Naive B cell (primary cell): ENCODE results near the gene AK5. TPM values are rescaled to one million over a fixed set of nuclear protein-coding genes. Genes with fewer than 3 reads are reported as not detected.
A peak's percentile ranks its signal among the peaks of the same experiment; 100 is the strongest.
"Not testable (repeated sequence)": the region's sequence is repeated elsewhere in the genome, so short reads cannot be mapped to it uniquely, and the experiment has no call there.

Experiments
- ATAC-seq, 2 donors: fragments of 150-1000 bp; cut with Tn5 transposase; 2 replicates each; pipeline ENCODE4 v1.10.0; 2021; ENCODE audit warnings: low read depth in 2 of 2, mild to moderate bottlenecking in 2 of 2, moderate library complexity in 2 of 2
- DNase-seq: peaks from one replicate; pipeline ENCODE4 v3.0.0; 2022
- H3K27ac Mint-ChIP-seq, 6 donors: one replicate each; pipeline ENCODE4 v1.8.0; 2020 to 2022; ENCODE audit warnings: mild to moderate bottlenecking in 6 of 6, mixed read lengths in 6 of 6, moderate library complexity in 5 of 6, inconsistent platforms in 2 of 6
- H3K27me3 Mint-ChIP-seq, 3 donors: one replicate each; pipeline ENCODE4 v1.8.0; 2021 to 2022; ENCODE audit warnings: mixed read lengths in 3 of 3, mild to moderate bottlenecking in 1 of 3
- H3K36me3 Mint-ChIP-seq, 2 donors: one replicate each; pipeline ENCODE4 v1.8.0; 2020 to 2022; ENCODE audit warnings: mixed read lengths in 2 of 2, inconsistent platforms in 1 of 2, mild to moderate bottlenecking in 1 of 2
- H3K4me1 Mint-ChIP-seq, 3 donors: one replicate each; pipeline ENCODE4 v1.8.0; 2020 to 2022; ENCODE audit warnings: mixed read lengths in 3 of 3, inconsistent platforms in 1 of 3, mild to moderate bottlenecking in 1 of 3, moderate library complexity in 1 of 3
- H3K4me3 Mint-ChIP-seq, 8 donors: one replicate each; pipeline ENCODE4 v1.8.0; 2020 to 2022; ENCODE audit warnings: mild to moderate bottlenecking in 8 of 8, mixed read lengths in 8 of 8, moderate library complexity in 8 of 8, inconsistent platforms in 2 of 8
- H3K9me3 Mint-ChIP-seq, 7 donors: one replicate each; pipeline ENCODE4 v1.8.0; 2020 to 2022; ENCODE audit warnings: mixed read lengths in 7 of 7, mild to moderate bottlenecking in 5 of 7, inconsistent platforms in 2 of 7, moderate library complexity in 1 of 7
- polyA plus RNA-seq, 6 donors: library from polyadenylated mRNA; unstranded; fragments of 300-500 nt; fragmentation: Illumina TruSeq; gene quantifications; one replicate each; pipeline ENCODE4 v1.2.3, GENCODE V29; 2021; ENCODE audit warnings: low read depth in 6 of 6

The AK5 gene
- polyA plus RNA-seq, 6 donors from 2014 or later, result 0.21 to 1.0 (median 0.36) TPM; not detected in 1

DNA sequence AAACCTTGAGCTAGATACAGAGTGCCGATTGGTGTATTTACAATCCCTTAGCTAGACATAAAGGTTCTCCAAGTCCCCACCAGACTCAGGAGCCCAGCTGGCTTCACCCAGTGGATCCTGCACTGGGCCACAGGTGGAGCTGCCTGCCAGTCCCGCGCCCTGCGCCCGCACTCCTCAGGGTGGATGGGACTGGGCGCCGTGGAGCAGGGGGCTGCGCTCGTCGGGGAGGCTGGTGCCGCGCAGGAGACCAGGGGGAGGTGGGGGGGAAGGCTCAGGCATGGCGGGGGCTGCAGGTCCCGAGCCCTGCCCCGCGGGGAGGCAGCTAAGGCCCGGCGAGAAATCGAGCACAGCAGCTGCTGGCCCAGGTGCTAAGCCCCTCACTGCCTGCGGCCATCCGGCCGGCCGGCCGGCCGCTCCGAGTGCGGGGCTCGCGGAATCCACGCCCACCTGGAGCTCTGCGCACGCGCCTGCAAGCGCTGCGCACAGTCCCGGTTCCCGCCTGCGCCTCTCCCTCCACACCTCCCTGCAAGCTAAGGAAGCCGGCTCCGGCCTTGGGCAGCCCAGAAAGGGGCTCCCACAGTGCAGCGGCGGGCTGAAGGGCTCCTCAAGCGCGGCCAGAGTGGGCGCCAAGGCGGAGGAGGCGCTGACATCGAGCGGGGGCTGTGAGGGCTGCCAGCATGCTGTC lies 249.9 kb downstream of the AK5 start:
- H3K4me1 Mint-ChIP-seq, H3K27me3 Mint-ChIP-seq, H3K4me3 Mint-ChIP-seq, H3K27ac Mint-ChIP-seq, H3K36me3 Mint-ChIP-seq, H3K9me3 Mint-ChIP-seq, ATAC-seq, DNase-seq: not testable (repeated sequence)

DNA sequence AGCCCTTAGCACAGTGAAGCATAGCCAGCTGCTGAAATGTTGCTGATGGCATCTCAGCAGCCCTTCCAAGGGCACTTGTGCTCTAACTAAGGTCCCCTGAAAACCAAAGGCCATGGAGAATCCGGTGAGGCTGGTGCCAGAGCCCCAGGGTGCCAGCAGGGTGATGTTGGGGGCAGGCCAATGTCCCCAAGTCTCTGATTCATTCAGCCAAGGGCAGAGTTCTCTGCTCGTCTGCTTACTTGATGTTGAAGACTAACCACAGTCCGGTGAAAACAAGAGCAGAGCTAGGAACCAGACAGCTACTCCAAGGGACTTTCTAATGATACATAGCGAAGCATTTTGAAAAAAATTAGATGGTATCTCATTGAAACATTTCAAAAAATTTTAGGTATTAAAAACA lies 250.8 kb downstream of the AK5 start:
- Mint-ChIP-seq H3K4me1 (peaks cover 0 to 5% (median 3%) of the 10 kb centered on the region in 3 donors), H3K4me3 (no peak overlapping the region), H3K36me3 (no peaks in the 10 kb centered on the region), H3K27me3 (no peaks in the 10 kb centered on the region), H3K27ac (peak overlapping the region in 1 of 6 donors; percentile 33), H3K9me3 (peaks cover 0 to 4% (median 0%) of the 10 kb centered on the region in 7 donors)
- ATAC-seq (no peak), DNase-seq (no peak)

DNA sequence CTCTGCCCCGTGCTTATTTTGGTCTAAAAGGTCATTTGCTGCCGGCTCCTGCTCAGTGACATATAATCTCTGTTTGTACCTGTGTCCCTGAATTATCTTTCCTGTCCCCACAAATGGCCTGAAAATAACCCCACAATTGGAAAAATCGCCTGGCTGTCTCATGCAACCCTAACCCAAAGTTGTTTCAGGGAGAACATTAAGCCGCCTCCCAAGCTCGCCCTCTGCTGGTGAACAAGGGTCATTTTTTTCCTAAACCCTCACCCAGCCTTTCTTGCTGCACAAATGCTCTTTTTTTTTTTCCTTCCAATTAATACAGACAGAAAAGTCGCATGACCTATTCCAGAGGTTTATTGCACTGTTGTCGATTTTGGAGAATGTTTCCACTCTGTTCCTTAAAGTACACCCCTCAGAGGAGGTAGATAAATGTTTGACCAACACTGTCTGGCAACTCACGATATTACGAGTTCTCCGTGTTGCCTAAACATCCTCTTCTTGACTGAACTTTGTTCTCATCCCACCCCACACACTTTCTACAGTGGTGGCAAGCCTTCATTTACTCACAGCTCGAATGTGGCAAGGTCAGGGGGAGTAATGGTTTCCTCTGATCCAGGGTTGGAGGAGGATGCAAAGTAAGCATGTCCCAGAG lies 252.0 kb downstream of the AK5 start:
- no peak overlapping the region for H3K27ac Mint-ChIP-seq

DNA sequence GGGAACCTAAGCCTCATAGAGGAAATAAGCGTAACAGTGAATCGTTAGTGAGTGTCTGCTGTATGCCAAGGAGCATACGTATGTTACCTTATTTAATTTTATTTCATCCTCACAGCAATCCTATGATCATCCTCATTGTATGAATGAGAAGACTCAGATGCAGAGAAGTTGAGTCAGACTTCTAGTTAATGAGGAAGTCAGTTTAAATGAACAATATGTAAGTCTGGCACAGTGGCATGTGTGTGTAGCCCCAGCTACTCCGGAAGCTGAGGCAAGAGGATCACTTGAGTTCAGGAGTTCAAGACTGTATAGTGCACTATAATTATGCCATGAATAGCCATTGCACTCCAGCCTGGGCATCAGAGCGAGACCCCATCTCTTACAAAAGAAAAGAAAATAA lies 252.6 kb downstream of the AK5 start:
- peaks cover 0 to 4% (median 0%) of the 10 kb centered on the region in 7 donors for H3K9me3 Mint-ChIP-seq
- H3K36me3 Mint-ChIP-seq, result no peaks in the 10 kb centered on the region
- no peak overlapping the region for H3K4me3 Mint-ChIP-seq
- DNase-seq (no peak), ATAC-seq (no peak)
- peaks cover under 1 to 5% (median 3%) of the 10 kb centered on the region in 3 donors for H3K4me1 Mint-ChIP-seq
- H3K27ac Mint-ChIP-seq, result no peak overlapping the region
- H3K27me3 Mint-ChIP-seq, result no peaks in the 10 kb centered on the region

More for the DNA sequence above, 252.0 kb downstream of the AK5 start:
- DNase-seq (peak; percentile 35), ATAC-seq (no peak)
- Mint-ChIP-seq H3K9me3 (peaks cover 0 to 4% (median 0%) of the 10 kb centered on the region in 7 donors), H3K36me3 (no peaks in the 10 kb centered on the region), H3K4me1 (peaks cover 0 to 5% (median 3%) of the 10 kb centered on the region in 3 donors), H3K27me3 (no peaks in the 10 kb centered on the region), H3K4me3 (no peak overlapping the region)

DNA sequence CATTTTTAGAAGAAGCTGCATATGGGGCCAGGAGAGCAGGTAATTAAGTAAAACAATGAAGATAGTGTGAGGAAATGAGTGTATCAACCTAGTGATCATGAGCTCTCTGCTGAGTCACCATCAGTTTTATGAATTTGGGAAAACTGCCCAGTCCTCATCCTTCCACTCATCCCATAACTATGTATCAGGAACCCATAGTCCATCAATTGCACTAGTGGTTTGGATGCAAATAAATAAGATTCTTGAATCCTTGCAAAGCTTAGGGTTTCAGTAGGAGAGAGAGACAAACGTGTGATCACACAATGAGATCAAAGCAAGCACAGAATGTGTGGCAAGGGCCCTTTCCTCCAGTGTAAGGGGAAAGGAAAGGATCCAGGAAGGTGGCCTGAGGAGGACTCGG lies 255.0 kb downstream of the AK5 start:
- Mint-ChIP-seq H3K4me3 (no peak overlapping the region), H3K36me3 (no peaks in the 10 kb centered on the region), H3K9me3 (no peaks in the 10 kb centered on the region), H3K4me1 (peaks cover 11 to 17% (median 15%) of the 10 kb centered on the region in 3 donors), H3K27me3 (no peaks in the 10 kb centered on the region), H3K27ac (no peak overlapping the region)
- ATAC-seq, result no peak
- DNase-seq, result no peak

DNA sequence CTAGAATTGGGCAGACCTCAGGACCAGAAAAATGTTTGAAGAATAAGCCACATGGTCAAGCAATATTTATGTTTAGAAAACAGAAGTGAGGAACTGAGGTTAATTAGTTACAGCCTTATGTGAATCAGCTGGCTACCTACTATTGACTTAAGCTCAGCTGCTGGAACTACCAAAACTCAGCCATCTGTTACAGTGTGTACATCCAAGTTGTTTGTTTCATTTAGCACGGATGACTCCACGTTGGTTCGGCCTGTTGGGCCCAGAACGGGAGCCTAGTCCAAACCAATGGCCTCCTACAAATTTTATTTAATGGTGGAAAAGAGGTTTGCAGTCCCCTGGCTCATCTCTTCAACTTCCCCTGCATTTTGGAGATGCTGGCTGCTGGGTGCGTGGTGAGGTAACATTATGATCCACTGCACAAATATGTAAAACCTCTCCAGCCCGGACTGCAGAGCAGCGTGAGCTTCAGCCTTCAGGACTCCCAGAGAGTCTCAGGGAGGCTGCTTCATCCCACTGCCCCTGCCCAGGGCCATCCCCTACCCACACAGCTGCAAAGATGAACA lies 257.2 kb downstream of the AK5 start:
- no peak for DNase-seq
- no peak overlapping the region for H3K27ac Mint-ChIP-seq
- no peak for ATAC-seq
- peaks cover 11% of the 10 kb centered on the region in 3 donors for H3K4me1 Mint-ChIP-seq
- H3K27me3 Mint-ChIP-seq, result no peaks in the 10 kb centered on the region
- no peaks in the 10 kb centered on the region for H3K36me3 Mint-ChIP-seq
- no peaks in the 10 kb centered on the region for H3K9me3 Mint-ChIP-seq
- H3K4me3 Mint-ChIP-seq, result no peak overlapping the region

DNA sequence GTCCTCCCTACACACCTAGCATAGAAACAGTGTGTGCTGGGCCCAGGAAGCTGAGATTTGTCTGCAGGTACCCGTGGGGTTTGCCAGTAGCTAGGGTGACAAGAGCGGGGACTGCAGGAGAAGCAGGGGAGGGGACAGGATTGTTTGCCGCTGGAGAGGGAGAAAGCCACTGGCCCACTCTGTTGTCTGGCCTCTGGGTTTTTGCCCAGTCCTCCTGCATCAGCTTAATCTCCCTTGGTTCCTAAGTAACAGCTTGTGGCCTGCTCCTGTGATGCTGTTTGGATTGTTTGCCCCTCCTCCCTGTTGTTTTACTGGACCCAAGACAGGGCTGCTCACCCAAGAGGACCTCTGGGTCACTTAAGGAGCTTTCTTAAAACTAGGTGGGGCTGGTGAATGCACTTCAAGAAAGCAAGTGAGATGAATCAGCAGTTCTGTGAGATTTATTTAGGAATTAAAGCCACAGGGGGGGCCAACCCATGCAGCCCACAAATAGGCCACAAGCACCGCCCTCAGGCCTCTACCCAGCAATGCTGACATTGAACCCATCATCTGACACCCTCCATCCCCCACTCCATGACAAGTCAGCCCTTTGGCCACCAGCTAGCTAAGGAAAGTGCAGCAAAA lies 257.8 kb downstream of the AK5 start:
- no peaks in the 10 kb centered on the region for H3K9me3 Mint-ChIP-seq
- peak overlapping the region in 1 of 6 donors; percentile 70 for H3K27ac Mint-ChIP-seq
- no peaks in the 10 kb centered on the region for H3K27me3 Mint-ChIP-seq
- H3K36me3 Mint-ChIP-seq, result no peaks in the 10 kb centered on the region
- no peak for DNase-seq
- H3K4me3 Mint-ChIP-seq, result no peak overlapping the region
- ATAC-seq, result no peak
- H3K4me1 Mint-ChIP-seq, result peaks cover 11% of the 10 kb centered on the region in 3 donors

DNA sequence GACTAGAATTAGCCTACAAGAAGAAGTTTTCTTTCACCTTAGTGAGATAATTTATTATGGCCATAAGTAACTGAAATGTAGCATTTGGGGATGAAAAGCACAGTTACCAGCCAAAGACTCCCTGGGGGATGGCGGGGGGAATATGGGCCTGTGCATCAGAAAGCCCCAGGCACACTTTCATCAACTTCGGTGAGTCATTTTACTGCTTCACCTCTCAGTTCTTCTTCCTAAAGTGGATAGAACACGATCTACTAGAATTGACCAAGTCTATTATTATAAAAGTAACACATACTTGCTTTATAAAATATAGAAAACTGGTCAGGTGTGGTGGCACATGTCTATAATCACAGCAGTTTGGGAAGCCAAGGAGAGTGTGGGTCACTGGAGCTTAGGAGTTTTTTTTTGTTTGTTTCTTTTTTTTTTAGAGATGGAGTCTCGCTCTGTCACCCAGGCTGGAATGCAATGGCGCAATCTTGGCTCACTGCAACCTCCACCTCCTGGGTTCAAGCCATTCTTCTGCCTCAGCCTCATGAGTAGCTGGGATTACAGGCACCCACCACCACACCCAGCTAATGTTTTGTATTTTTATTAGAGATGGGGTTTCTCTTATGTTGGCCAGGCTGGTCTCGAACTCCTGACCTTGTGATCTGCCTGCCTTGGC lies 258.8 kb downstream of the AK5 start:
- H3K27ac Mint-ChIP-seq, result peak overlapping the region in 3 of 6 donors; percentile 29 to 70 (median 32)
- no peak for ATAC-seq
- no peaks in the 10 kb centered on the region for H3K9me3 Mint-ChIP-seq
- no peaks in the 10 kb centered on the region for H3K36me3 Mint-ChIP-seq
- H3K27me3 Mint-ChIP-seq, result no peaks in the 10 kb centered on the region
- peaks cover 11% of the 10 kb centered on the region in 3 donors for H3K4me1 Mint-ChIP-seq
- peak overlapping the region in 2 of 8 donors; percentile 41 to 52 for H3K4me3 Mint-ChIP-seq
- DNase-seq, result no peak

DNA sequence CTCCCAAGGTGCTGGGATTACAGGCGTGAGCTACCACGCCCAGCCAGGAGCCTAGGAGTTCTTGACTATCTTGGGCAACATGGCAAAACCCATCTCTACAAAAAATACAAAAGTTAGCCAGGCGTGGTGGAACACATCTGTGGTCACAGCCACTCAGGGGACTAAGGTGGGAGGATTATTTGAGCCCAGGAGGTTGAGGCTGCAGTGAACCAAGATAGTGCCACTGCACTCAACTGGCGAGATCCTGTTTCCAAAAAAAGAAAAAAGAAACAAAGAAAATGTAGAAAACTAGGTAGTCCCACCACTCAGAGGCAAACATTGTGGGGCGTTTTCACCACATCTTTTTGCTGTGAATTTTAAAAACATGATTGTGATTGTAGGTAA lies 259.3 kb downstream of the AK5 start:
- H3K9me3 Mint-ChIP-seq, result no peaks in the 10 kb centered on the region
- peaks cover 11% of the 10 kb centered on the region in 3 donors for H3K4me1 Mint-ChIP-seq
- no peak for DNase-seq

DNA sequence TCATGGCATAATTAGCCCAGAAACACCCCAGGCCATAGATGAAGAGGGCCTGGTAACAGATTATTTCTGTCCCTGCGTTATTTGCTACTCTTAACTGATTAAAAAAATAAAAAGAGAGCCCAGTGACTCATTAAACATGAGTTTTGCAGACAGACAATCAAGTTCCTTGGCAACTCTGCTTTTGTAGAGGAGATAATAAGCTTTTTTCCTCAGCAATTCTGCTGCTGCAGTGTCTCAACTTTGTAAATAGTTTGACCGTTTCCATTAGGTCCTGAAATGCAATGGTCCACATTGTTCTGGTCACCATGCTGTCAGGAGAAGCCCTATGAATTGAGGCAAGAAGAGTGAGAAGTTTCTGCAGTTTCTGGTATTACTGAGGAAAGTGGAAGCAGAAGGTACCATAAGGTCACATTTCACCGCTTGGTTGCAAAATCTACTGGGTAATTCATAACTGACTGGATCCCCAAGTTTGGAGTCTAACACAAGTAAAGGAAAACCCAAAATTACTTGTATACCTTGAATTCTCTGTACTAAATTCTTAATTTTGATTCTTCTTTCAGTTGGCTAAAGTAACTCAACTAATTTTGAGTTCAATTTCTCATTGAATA lies 261.1 kb downstream of the AK5 start:
- no peak for DNase-seq
- Mint-ChIP-seq H3K36me3 (peaks cover 0 to 4% of the 10 kb centered on the region in 2 donors), H3K4me3 (no peak overlapping the region), H3K4me1 (peaks cover 11% of the 10 kb centered on the region in 3 donors), H3K9me3 (no peaks in the 10 kb centered on the region), H3K27me3 (peaks cover 0 to 3% (median 2%) of the 10 kb centered on the region in 3 donors), H3K27ac (no peak overlapping the region)
- no peak for ATAC-seq

More for the DNA sequence above, 259.3 kb downstream of the AK5 start:
- peak overlapping the region in 2 of 8 donors; percentile 25 to 52 for H3K4me3 Mint-ChIP-seq
- no peaks in the 10 kb centered on the region for H3K36me3 Mint-ChIP-seq
- peak in 1 of 2 donors; percentile 45 for ATAC-seq
- H3K27ac Mint-ChIP-seq, result peak overlapping the region in 4 of 6 donors; percentile 29 to 75 (median 47)
- H3K27me3 Mint-ChIP-seq, result no peaks in the 10 kb centered on the region

DNA sequence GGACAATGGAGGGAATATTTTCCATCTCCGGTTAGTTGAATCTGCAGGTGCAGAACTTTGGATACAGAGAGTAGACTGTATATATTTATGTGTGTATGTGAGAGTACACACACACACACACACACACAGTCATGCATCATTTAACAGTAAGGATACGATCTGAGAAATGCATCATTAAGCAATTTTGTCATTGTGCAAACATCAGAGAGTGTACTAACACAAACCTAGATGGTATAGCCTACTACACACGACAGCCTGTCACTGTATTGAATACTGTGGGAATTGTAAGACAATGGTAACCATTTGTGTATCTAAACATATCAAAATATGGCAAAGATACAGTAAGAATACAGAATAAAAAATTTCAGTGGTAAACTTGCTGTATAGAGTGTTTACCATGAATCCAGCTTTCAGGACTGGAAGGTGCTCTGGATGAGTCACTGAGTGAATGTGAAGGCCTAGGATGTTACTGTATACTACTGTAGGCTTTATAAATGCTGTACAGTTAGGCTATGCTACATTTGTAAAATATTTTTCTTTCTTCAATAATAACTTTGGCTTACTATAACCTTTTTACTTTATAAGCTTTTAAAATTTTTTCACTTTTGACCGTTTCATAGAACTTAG lies 262.1 kb downstream of the AK5 start:
- ATAC-seq (no peak), DNase-seq (no peak)
- Mint-ChIP-seq H3K27me3 (peaks cover 0 to 5% (median 3%) of the 10 kb centered on the region in 3 donors), H3K9me3 (no peaks in the 10 kb centered on the region), H3K4me1 (peaks cover 11% of the 10 kb centered on the region in 3 donors), H3K4me3 (no peak overlapping the region), H3K27ac (no peak overlapping the region), H3K36me3 (peaks cover 0 to 4% of the 10 kb centered on the region in 2 donors)

DNA sequence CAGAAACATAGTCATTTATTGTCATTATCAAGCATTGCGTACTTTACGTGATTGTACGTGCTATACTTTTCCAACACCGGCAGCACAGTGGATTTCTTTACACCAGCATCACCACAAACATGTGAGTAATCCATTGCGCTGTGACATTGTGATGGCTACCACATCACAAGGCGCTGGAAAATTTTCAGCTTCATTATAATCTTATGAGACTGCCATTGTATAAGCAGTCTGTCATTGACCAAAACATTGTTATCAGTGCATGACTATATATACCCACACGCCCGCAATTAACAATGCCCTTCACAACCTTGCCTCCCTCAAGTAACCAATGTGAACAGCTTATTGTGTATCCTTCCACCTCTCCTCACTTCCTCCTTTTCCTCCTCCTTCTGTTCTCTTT lies 263.0 kb downstream of the AK5 start:
- DNase-seq (no peak), ATAC-seq (no peak)
- Mint-ChIP-seq H3K27me3 (peaks cover 0 to 5% (median 3%) of the 10 kb centered on the region in 3 donors), H3K4me1 (peaks cover 8 to 11% (median 11%) of the 10 kb centered on the region in 3 donors), H3K27ac (peak overlapping the region in 2 of 6 donors; percentile 3 to 11), H3K9me3 (no peaks in the 10 kb centered on the region), H3K4me3 (no peak overlapping the region), H3K36me3 (peaks cover 0 to 4% of the 10 kb centered on the region in 2 donors)
